Measurements from ENCODE around the gene PDE4D.

GRCh38 chr5:59525311-59525710 is 368.2 kb downstream of the PDE4D start:
- TF ChIP-seq POLR2A (IDR thresholded peaks at IDR 0.05) (no peak), CTCF (IDR thresholded peaks at IDR 0.05) (no peak)
